Suprapubic skin (tissue), 3 donors: ENCODE data around the gene B3GNT3.

Source experiments
- CTCF ChIP-seq, 2 donors: fragments of 200-600 bp in 1 of 2; fragments of 450-650 bp in 1 of 2; sonication (generic) in 1 of 2; IDR thresholded peaks; one replicate each; pipeline ENCODE4 v1.5.1; 2016 to 2019; ENCODE audit warnings: antibody characterized with exemption in 2 of 2, mild to moderate bottlenecking in 1 of 2, moderate library complexity in 1 of 2
- EP300 ChIP-seq: sonication (generic); formaldehyde crosslinking; IDR thresholded peaks from one replicate; pipeline ENCODE4 v1.6.1; 2017; ENCODE audit warnings: antibody characterized with exemption
- POLR2A ChIP-seq, 2 donors: fragments of 450-650 bp; IDR thresholded peaks; one replicate each; pipeline ENCODE4 v1.6.1; 2017; ENCODE audit warnings: antibody characterized with exemption in 2 of 2, mild to moderate bottlenecking in 2 of 2, moderate library complexity in 2 of 2

GRCh38 chr19:17751912-17752273 is 43.0 kb upstream of the B3GNT3 start:
- TF ChIP-seq POLR2A (IDR thresholded peaks at IDR 0.05): no peak
- no peak for TF ChIP-seq CTCF (IDR thresholded peaks at IDR 0.05)
- no peak for TF ChIP-seq EP300
